Ovary (tissue), 3 donors: ENCODE results near the gene PPM1A.

Experiments
- CTCF ChIP-seq, 3 donors: fragments of 450-650 bp in 2 of 3; fragments of 200-600 bp in 1 of 3; IDR thresholded peaks; one replicate each; pipeline versions ENCODE4 v1.5.1 to v1.8.0; 2016 to 2022; ENCODE audit warnings: antibody characterized with exemption in 3 of 3, mild to moderate bottlenecking in 1 of 3
- EP300 ChIP-seq: sonication (generic); formaldehyde crosslinking; IDR thresholded peaks from one replicate; pipeline ENCODE4 v1.6.1; 2017; ENCODE audit warnings: antibody characterized with exemption
- POLR2A ChIP-seq: fragments of 450-650 bp; IDR thresholded peaks from one replicate; pipeline ENCODE4 v1.6.1; 2017; ENCODE audit warnings: antibody characterized with exemption, mild to moderate bottlenecking, moderate library complexity
- donor health status: DM: no; HTN: no; CAD: no.

DNA sequence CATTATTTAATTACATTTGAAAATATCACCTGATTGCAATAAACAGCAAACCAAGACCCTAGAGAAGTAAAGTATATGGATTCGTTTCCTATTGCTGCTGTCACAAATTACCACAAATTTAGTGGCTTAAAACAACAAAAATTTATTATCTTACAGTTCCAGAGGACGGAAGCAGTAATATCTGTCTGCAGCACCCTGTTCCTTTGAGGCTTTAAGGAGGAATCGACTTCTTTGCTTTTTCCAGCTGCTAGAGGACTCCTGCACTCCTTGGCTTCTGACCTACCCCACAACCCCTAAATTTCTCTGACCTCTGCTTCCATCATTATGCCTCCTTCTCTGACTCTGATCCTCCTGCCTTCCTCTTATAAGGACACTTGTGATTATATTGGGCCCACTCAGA lies 23.8 kb upstream of the PPM1A start:
- TF ChIP-seq CTCF (IDR thresholded peaks at IDR 0.05) (no peak), POLR2A (no peak), EP300 (no peak)
